ENCODE data around the gene ADH1B. TPM values are rescaled to one million over a fixed set of nuclear protein-coding genes. Genes with fewer than 3 reads are reported as not detected.

The ADH1B gene
- total RNA-seq, 2 experiments from 2014 or later: not detected

DNA sequence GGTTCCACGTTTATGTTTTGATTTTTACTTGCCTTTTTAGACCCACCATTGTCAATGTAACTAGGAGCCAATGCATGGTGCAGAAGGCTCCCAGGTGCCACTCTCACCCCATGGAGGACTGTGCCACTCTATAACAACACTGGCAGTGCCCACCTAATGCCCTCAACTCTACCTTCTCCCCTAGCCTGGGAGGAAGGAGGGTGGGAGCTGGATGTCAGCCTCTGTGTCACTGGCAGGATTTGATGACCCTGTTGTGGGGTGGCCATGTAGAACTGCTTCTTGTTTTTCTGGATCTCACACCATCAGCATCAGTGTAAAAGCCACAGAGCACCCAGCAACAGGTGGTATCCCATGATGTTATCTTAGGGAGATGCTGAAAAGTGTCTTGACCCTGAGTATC is 13.7 kb upstream of the ADH1B start:
- Histone ChIP-seq H3K4me1 (ENCODE audit: insufficient read depth, low read length) (no peaks in the 10 kb centered on the region), H3K36me3 (ENCODE audit: insufficient read depth, low read length) (no peaks in the 10 kb centered on the region), H3K9me3 (ENCODE audit: control insufficient read depth in 1 of 2, insufficient read depth in 1 of 2, low read length in 2 of 2) (no peaks in the 10 kb centered on the region), H3K4me3 (ENCODE audit: low read length) (no peak overlapping the region), H3K27ac (ENCODE audit: low read depth in 1 of 2, low read length in 2 of 2) (no peak overlapping the region), H3K27me3 (ENCODE audit: control insufficient read depth in 1 of 2, insufficient read depth in 2 of 2, low read length in 2 of 2) (no peaks in the 10 kb centered on the region)
- Mint-ChIP-seq H3K9me3 (no peaks in the 10 kb centered on the region), H3K27me3 (peaks cover 23% of the 10 kb centered on the region), H3K4me3 (no peak overlapping the region), H3K36me3 (ENCODE audit: low read depth) (no peaks in the 10 kb centered on the region), H3K27ac (no peak overlapping the region), H3K4me1 (ENCODE audit: low read depth) (no peaks in the 10 kb centered on the region)
- ATAC-seq (ENCODE audit: poor library complexity) (no peak), DNase-seq (no peak)
- CTCF ChIA-PET: no interaction called here
- TF ChIP-seq, protein P1, sequence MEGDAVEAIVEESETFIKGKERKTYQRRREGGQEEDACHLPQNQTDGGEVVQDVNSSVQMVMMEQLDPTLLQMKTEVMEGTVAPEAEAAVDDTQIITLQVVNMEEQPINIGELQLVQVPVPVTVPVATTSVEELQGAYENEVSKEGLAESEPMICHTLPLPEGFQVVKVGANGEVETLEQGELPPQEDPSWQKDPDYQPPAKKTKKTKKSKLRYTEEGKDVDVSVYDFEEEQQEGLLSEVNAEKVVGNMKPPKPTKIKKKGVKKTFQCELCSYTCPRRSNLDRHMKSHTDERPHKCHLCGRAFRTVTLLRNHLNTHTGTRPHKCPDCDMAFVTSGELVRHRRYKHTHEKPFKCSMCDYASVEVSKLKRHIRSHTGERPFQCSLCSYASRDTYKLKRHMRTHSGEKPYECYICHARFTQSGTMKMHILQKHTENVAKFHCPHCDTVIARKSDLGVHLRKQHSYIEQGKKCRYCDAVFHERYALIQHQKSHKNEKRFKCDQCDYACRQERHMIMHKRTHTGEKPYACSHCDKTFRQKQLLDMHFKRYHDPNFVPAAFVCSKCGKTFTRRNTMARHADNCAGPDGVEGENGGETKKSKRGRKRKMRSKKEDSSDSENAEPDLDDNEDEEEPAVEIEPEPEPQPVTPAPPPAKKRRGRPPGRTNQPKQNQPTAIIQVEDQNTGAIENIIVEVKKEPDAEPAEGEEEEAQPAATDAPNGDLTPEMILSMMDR (IDR thresholded peaks at IDR 0.05): no peak
- POLR2A ChIA-PET: no interaction called here
- intact Hi-C loops (cut with DNase I, micrococcal nuclease): no loop called here

DNA sequence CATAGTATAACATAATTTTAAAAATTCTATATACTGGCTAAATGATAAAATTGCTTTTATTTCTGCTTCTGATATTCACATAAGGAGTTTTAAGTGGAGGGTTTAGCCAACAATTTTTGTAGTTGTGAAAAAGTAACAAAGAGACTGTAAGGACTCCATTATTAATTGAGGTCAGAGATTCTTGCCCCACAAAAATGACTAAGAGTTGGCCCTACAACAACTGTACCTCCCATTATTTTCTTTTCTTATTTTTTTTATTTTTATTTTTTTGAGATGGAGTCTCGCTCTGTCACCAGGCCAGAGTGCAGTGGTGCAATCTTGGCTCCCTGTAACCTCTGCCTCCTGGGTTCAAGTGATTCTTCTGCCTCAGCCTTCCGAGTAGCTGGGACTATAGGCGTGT is 9.4 kb upstream of the ADH1B start:
- Histone ChIP-seq H3K4me3 (ENCODE audit: low read length) (no peak overlapping the region), H3K36me3 (ENCODE audit: insufficient read depth, low read length) (no peaks in the 10 kb centered on the region), H3K27me3 (ENCODE audit: control insufficient read depth in 1 of 2, insufficient read depth in 2 of 2, low read length in 2 of 2) (no peaks in the 10 kb centered on the region), H3K9me3 (ENCODE audit: control insufficient read depth in 1 of 2, insufficient read depth in 1 of 2, low read length in 2 of 2) (peaks cover 0 to 5% of the 10 kb centered on the region in 2 experiments), H3K27ac (ENCODE audit: low read depth in 1 of 2, low read length in 2 of 2) (no peak overlapping the region), H3K4me1 (ENCODE audit: insufficient read depth, low read length) (no peaks in the 10 kb centered on the region)
- no peak for ATAC-seq (ENCODE audit: poor library complexity)
- no peak overlapping the region for H3K4me3 Mint-ChIP-seq
- H3K27ac Mint-ChIP-seq: no peak overlapping the region
- no peaks in the 10 kb centered on the region for H3K9me3 Mint-ChIP-seq
- no peak for DNase-seq
- TF ChIP-seq, protein P1 (IDR thresholded peaks at IDR 0.05): no peak
- intact Hi-C loops (cut with DNase I, micrococcal nuclease): no loop called here
- ChIA-PET CTCF (no interaction called here), POLR2A (no interaction called here)
- peaks cover 11% of the 10 kb centered on the region for H3K27me3 Mint-ChIP-seq
- H3K4me1 Mint-ChIP-seq (ENCODE audit: low read depth): no peaks in the 10 kb centered on the region
- no peaks in the 10 kb centered on the region for H3K36me3 Mint-ChIP-seq (ENCODE audit: low read depth)

DNA sequence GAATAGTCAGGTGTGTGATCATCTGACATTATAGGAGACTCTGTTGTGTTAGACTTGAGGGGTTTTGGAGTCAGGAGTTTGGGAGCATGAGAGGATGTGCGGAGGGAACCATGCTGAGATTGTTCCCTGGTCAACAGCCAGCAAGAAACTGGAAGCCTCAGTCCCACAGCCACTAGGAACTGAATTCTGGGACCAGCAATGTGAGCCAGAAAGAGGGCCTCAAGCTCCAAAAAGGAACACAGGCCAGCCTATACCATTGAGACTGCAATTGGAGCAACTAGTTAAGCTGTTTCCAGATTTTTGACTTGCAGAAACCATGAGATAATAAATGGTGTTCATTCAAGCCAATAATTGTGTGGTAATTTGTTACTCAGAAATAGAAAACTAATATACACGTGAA is 8.7 kb upstream of the ADH1B start:
- Mint-ChIP-seq H3K27me3 (peaks cover 3% of the 10 kb centered on the region), H3K9me3 (no peaks in the 10 kb centered on the region), H3K36me3 (ENCODE audit: low read depth) (no peaks in the 10 kb centered on the region), H3K4me1 (ENCODE audit: low read depth) (no peaks in the 10 kb centered on the region), H3K4me3 (no peak overlapping the region), H3K27ac (no peak overlapping the region)
- Histone ChIP-seq H3K4me1 (ENCODE audit: insufficient read depth, low read length) (no peaks in the 10 kb centered on the region), H3K36me3 (ENCODE audit: insufficient read depth, low read length) (no peaks in the 10 kb centered on the region), H3K4me3 (ENCODE audit: low read length) (no peak overlapping the region), H3K27me3 (ENCODE audit: control insufficient read depth in 1 of 2, insufficient read depth in 2 of 2, low read length in 2 of 2) (no peaks in the 10 kb centered on the region), H3K27ac (ENCODE audit: low read depth in 1 of 2, low read length in 2 of 2) (no peak overlapping the region), H3K9me3 (ENCODE audit: control insufficient read depth in 1 of 2, insufficient read depth in 1 of 2, low read length in 2 of 2) (peaks cover 0 to 5% of the 10 kb centered on the region in 2 experiments)
- intact Hi-C loops (cut with DNase I, micrococcal nuclease): no loop called here
- TF ChIP-seq, protein P1 (IDR thresholded peaks at IDR 0.05): no peak
- no peak for DNase-seq
- no peak for ATAC-seq (ENCODE audit: poor library complexity)
- CTCF ChIA-PET: no interaction called here
- POLR2A ChIA-PET: no interaction called here

Data from CD4-positive, alpha-beta T cell (primary cell).